H1 (cell line): ENCODE data around the gene TJP2. TPM values are rescaled to one million over a fixed set of nuclear protein-coding genes. Genes with fewer than 3 reads are reported as not detected.

Source experiments
- CHD2 ChIP-seq: IDR thresholded peaks from 2 replicates; pipeline ENCODE4 v1.6.1; 2012; ENCODE audit warnings: low read length, improper control_type of control experiment
- CHD7 ChIP-seq: fragments of 300-600 bp; sonication (generic); IDR thresholded peaks from 2 replicates; pipeline ENCODE4 v1.7.1; 2012; ENCODE audit warnings: low read length, moderate library complexity, mild to moderate bottlenecking, inconsistent platforms; ENCODE audit not compliant: insufficient replicate concordance
- EZH2 ChIP-seq: fragments of 200-600 bp; sonication (generic); IDR thresholded peaks from 2 replicates; pipeline ENCODE4 v1.7.1; 2012; ENCODE audit warnings: low read depth, mild to moderate bottlenecking, moderate library complexity, low read length, inconsistent platforms; ENCODE audit not compliant: severe bottlenecking
- HDAC2 ChIP-seq, 2 experiments: fragments of 300-600 bp in 1 of 2; sonication (generic) in 1 of 2; IDR thresholded peaks; 2 replicates each; pipeline ENCODE4 v1.6.1; 2011 to 2012; ENCODE audit warnings: low read depth in 2 of 2, low read length in 2 of 2, mild to moderate bottlenecking in 2 of 2, moderate library complexity in 2 of 2, borderline replicate concordance in 1 of 2, inconsistent platforms in 1 of 2
- KDM1A ChIP-seq: fragments of 200-600, 300-600 bp; sonication (generic); IDR thresholded peaks from 2 replicates; pipeline ENCODE4 v1.7.1; 2016; ENCODE audit warnings: mild to moderate bottlenecking, low read length, borderline replicate concordance
- KDM4A ChIP-seq: IDR thresholded peaks from one replicate; pipeline ENCODE4 v1.7.1; 2012; ENCODE audit warnings: low read depth, mild to moderate bottlenecking, moderate library complexity, low read length, inconsistent platforms; ENCODE audit not compliant: severe bottlenecking
- RAD21 ChIP-seq, 2 experiments: IDR thresholded peaks in 1 of 2; conservative IDR thresholded peaks in 1 of 2; 2 replicates each; pipeline ENCODE4 v1.6.1; 2011; ENCODE audit warnings: low read depth in 2 of 2, low read length in 2 of 2, improper control_type of control experiment in 1 of 2, inconsistent platforms in 1 of 2, mild to moderate bottlenecking in 1 of 2, moderate library complexity in 1 of 2
- TCF12 ChIP-seq: IDR thresholded peaks from 2 replicates; pipeline ENCODE4 v1.6.1; 2011; ENCODE audit warnings: low read depth, mild to moderate bottlenecking, low read length
- TEAD4 ChIP-seq: IDR thresholded peaks from 2 replicates; pipeline ENCODE4 v1.6.1; 2012; ENCODE audit warnings: low read depth, low read length, inconsistent platforms, mixed read lengths
- polyA plus RNA-seq, 7 experiments: library from polyadenylated mRNA; depleted of rRNA in 3 of 7; stranded (reverse) in 5 of 7; unstranded in 2 of 7; fragments of >200 nt in 5 of 7; fragments of 200-250 nt in 2 of 7; gene quantifications; 1 replicate in 5 of 7; 2 replicates in 1 of 7; 4 replicates in 1 of 7; pipeline versions ENCODE4 v1.2.1 to v1.2.3, GENCODE V29; 2011 to 2013; ENCODE audit warnings: missing spikeins in 2 of 7, mixed read lengths in 2 of 7
- total RNA-seq: library from RNA; stranded (reverse); fragmentation: NEBNext Ultra II Directional; extraction: Animal tissue kit (Norgen Biotek cat#: 25700); gene quantifications from 2 replicates; pipeline ENCODE4 v1.2.1, GENCODE V29; 2021

The TJP2 gene
- total and polyA plus RNA-seq, 2 of the 8 experiments (the other 6 are each of a cell fraction or from before 2014, with no cell fraction given): 54.9 to 137 TPM

- TF ChIP-seq CHD7: no peak
- TF ChIP-seq KDM4A: no peak
- TF ChIP-seq TEAD4: no peak
- no peak for TF ChIP-seq RAD21 (IDR thresholded peaks at IDR 0.05 in 1 of 2, conservative IDR thresholded peaks at IDR 0.05 in 1 of 2; ENCODE audit: low read depth in 2 of 2, low read length in 2 of 2)
- TF ChIP-seq TCF12: no peak
- no peak for TF ChIP-seq KDM1A
- TF ChIP-seq CHD2: no peak
- TF ChIP-seq EZH2: no peak
- no peak for TF ChIP-seq HDAC2 (IDR thresholded peaks at IDR 0.05; ENCODE audit: borderline replicate concordance in 1 of 2, low read depth in 2 of 2, low read length in 2 of 2)
These were observed 145.4 kb downstream of the TJP2 start (continued) for GRCh38 chr9:69319324-69320025.
